GM12878 (cell line): Measurements from ENCODE around the gene RNF32. TPM values are rescaled to one million over a fixed set of nuclear protein-coding genes. Genes with fewer than 3 reads are reported as not detected.

Source experiments
- ATAC-seq: fragments of 200-7000 bp; cut with Tn5 transposase; 3 replicates; pipeline ENCODE4 v1.9.1; 2020; ENCODE audit warnings: mild to moderate bottlenecking, moderate library complexity
- BruUV-seq: library from RNA; stranded (reverse); fragments of 400-500 nt; replicated peaks from 2 replicates; lab custom pipeline; 2021; lab: Mats Ljungman, UMichigan
- CTCF ChIA-PET: fragments of 300-600 bp; sonication (Branson Sonifier 250); formaldehyde crosslinking; extraction: SDS; loops from one replicate; lab custom pipeline; 2021; ENCODE audit warnings: inconsistent platforms; lab: Yijun Ruan, JAX
- POLR2A ChIA-PET: fragments of 350-600 bp; formaldehyde crosslinking; extraction: SDS; loops from one replicate; lab custom pipeline; 2021; ENCODE audit warnings: inconsistent platforms; lab: Charles Lee
- RAD21 ChIA-PET: fragments of 300-600 bp; sonication (Branson Sonifier 250); formaldehyde crosslinking; loops from one replicate; lab custom pipeline; 2023; ENCODE audit warnings: antibody characterized with exemption; ENCODE audit not compliant: unreplicated experiment; lab: Charles Lee
- SMC1A ChIA-PET: fragments of 300-600 bp; sonication (Branson Sonifier 250); formaldehyde crosslinking; loops from one replicate; lab custom pipeline; 2023; ENCODE audit not compliant: unreplicated experiment, uncharacterized antibody; lab: Charles Lee
- DNase-seq: peaks from one replicate; pipeline ENCODE4 v3.0.0-alpha.2; 2011; ENCODE audit warnings: low read depth, low spot score
- FAIRE-seq: peaks from 3 replicates; lab custom pipeline; 2011; peaks lifted over from hg19 to GRCh38; lab: Jason Lieb, UNC
- H2AFZ ChIP-seq: 2 replicates; pipeline ENCODE4 v1.6.0; 2011; ENCODE audit warnings: low read depth, low read length, control low read depth; ENCODE audit not compliant: control insufficient read depth
- H3K27ac ChIP-seq: 2 replicates; pipeline ENCODE4 v1.5.1; 2011; ENCODE audit warnings: control low read depth; ENCODE audit not compliant: control insufficient read depth, insufficient read depth
- H3K27me3 ChIP-seq, 2 experiments: replicated peaks in 1 of 2; 2 replicates each; pipeline versions ENCODE4 v1.6.0 to v1.6.1; 2011; ENCODE audit warnings: low read length in 1 of 2; ENCODE audit not compliant: control insufficient read depth in 2 of 2, insufficient read depth in 2 of 2
- H3K36me3 ChIP-seq, 2 experiments: 2 replicates each; pipeline ENCODE4 v1.5.1; 2011; ENCODE audit warnings: low read length in 1 of 2; ENCODE audit not compliant: control insufficient read depth in 2 of 2, insufficient read depth in 2 of 2
- H3K4me1 ChIP-seq: 2 replicates; pipeline ENCODE4 v1.6.1; 2011; ENCODE audit warnings: mild to moderate bottlenecking, low read length, moderate library complexity, mixed read lengths; ENCODE audit not compliant: control insufficient read depth, insufficient read depth
- H3K4me2 ChIP-seq: 2 replicates; pipeline ENCODE4 v1.6.0; 2011; ENCODE audit warnings: control low read depth; ENCODE audit not compliant: control insufficient read depth, insufficient read depth
- H3K4me3 ChIP-seq: fragments of 200-600 bp; sonication (generic); 2 replicates; pipeline ENCODE4 v1.5.1; 2016
- H3K79me2 ChIP-seq: 2 replicates; pipeline ENCODE4 v1.6.0; 2011; ENCODE audit warnings: low read length; ENCODE audit not compliant: control insufficient read depth, insufficient read depth
- H3K9ac ChIP-seq: 2 replicates; pipeline ENCODE4 v1.8.0; 2011; ENCODE audit warnings: low read length, control low read depth, mixed read lengths; ENCODE audit not compliant: control insufficient read depth, insufficient read depth
- H3K9me3 ChIP-seq: replicated peaks from 3 replicates; pipeline ENCODE4 v1.5.1; 2011; ENCODE audit warnings: mild to moderate bottlenecking, low read length; ENCODE audit not compliant: control insufficient read depth, insufficient read depth
- H4K20me1 ChIP-seq: 2 replicates; pipeline ENCODE4 v1.6.0; 2011; ENCODE audit not compliant: control insufficient read depth, insufficient read depth
- CBFB ChIP-seq: IDR thresholded peaks from 2 replicates; pipeline ENCODE4 v1.6.1; 2016; ENCODE audit warnings: antibody characterized with exemption, low read depth
- DPF2 ChIP-seq: fragments of 450-650 bp; IDR thresholded peaks from 2 replicates; pipeline ENCODE4 v1.6.1; 2017; ENCODE audit warnings: mild to moderate bottlenecking
- EED ChIP-seq: sonication (generic); IDR thresholded peaks from 2 replicates; pipeline ENCODE4 v1.6.1; 2016; ENCODE audit warnings: antibody characterized with exemption, low read depth
- FOS ChIP-seq: IDR thresholded peaks from 3 replicates; pipeline ENCODE4 v1.6.1; 2011; ENCODE audit warnings: borderline replicate concordance; ENCODE audit not compliant: insufficient read length; ENCODE audit errors: extremely low read depth
- FOXM1 ChIP-seq: IDR thresholded peaks from 2 replicates; pipeline ENCODE4 v1.6.1; 2012; ENCODE audit warnings: low read depth, mild to moderate bottlenecking, inconsistent platforms, low read length, moderate library complexity
- HCFC1 ChIP-seq: fragments of 150-350 bp; IDR thresholded peaks from 2 replicates; pipeline ENCODE4 v1.6.1; 2014; ENCODE audit warnings: low read length
- IKZF1 ChIP-seq: fragments of 450-650 bp; conservative IDR thresholded peaks from 2 replicates; pipeline ENCODE4 v1.6.1; 2017; ENCODE audit warnings: antibody characterized with exemption, mild to moderate bottlenecking
- IKZF2 ChIP-seq, 2 experiments: fragments of 450-650 bp; IDR thresholded peaks; 2 replicates each; pipeline ENCODE4 v1.6.1; 2017; ENCODE audit warnings: mild to moderate bottlenecking in 2 of 2, moderate library complexity in 2 of 2
- KDM1A ChIP-seq: fragments of 200-600 bp; sonication (generic); IDR thresholded peaks from 2 replicates; pipeline ENCODE4 v1.6.1; 2016; ENCODE audit warnings: borderline replicate concordance
- MEF2A ChIP-seq: IDR thresholded peaks from 2 replicates; pipeline ENCODE4 v1.6.1; 2011; ENCODE audit warnings: low read depth, mild to moderate bottlenecking, low read length, moderate library complexity; ENCODE audit not compliant: insufficient read depth
- NR2F1 ChIP-seq: fragments of 450-650 bp; conservative IDR thresholded peaks from 2 replicates; pipeline ENCODE4 v1.6.1; 2017; ENCODE audit warnings: mild to moderate bottlenecking
- POLR2AphosphoS5 ChIP-seq: IDR thresholded peaks from 2 replicates; pipeline ENCODE4 v1.6.1; 2011; ENCODE audit warnings: mild to moderate bottlenecking, low read length, inconsistent platforms
- RBBP5 ChIP-seq: fragments of 200-600 bp; sonication (generic); conservative IDR thresholded peaks from 2 replicates; pipeline ENCODE4 v1.6.1; 2016
- RUNX3 ChIP-seq: IDR thresholded peaks from 2 replicates; pipeline ENCODE4 v1.6.1; 2012; ENCODE audit warnings: low read length, inconsistent platforms
- SIX5 ChIP-seq: IDR thresholded peaks from 2 replicates; pipeline ENCODE4 v1.6.1; 2011; ENCODE audit warnings: mild to moderate bottlenecking, low read depth, low read length, moderate library complexity; ENCODE audit not compliant: severe bottlenecking
- TBL1XR1 ChIP-seq: IDR thresholded peaks from 2 replicates; pipeline ENCODE4 v1.6.1; 2012; ENCODE audit warnings: low read depth, low read length, improper control_type of control experiment
- TCF12 ChIP-seq: IDR thresholded peaks from 2 replicates; pipeline ENCODE4 v1.6.1; 2011; ENCODE audit warnings: low read depth, mild to moderate bottlenecking, low read length
- ZNF274 ChIP-seq: IDR thresholded peaks from one replicate; pipeline ENCODE4 v1.8.0; 2011; ENCODE audit not compliant: insufficient read length, insufficient read depth
- WGBS: methylation state at CpG from one replicate; pipeline ENCODE4 v1.1.6; 2016; ENCODE audit warnings: low lambda C conversion rate; ENCODE audit not compliant: insufficient replicate concordance, insufficient coverage; ENCODE audit errors: missing lambda C conversion rate; 5-methylcytosine and 5-hydroxymethylcytosine counted together
- in situ Hi-C: fragments of 300-500 bp; cut with MboI; formaldehyde crosslinking; loops from 9 replicates; pipeline ENCODE4 v1.14.3; 2018; ENCODE audit warnings: mixed read lengths
- intact Hi-C: fragments of 100-400 bp; cut with micrococcal nuclease; formaldehyde crosslinking; loops from one replicate; pipeline ENCODE4 v1.14.2; 2022; ENCODE audit not compliant: unreplicated experiment
- polyA plus RNA-seq, 11 experiments: library from polyadenylated mRNA; depleted of rRNA in 4 of 11; unstranded in 6 of 11; stranded (reverse) in 5 of 11; fragments of >200 nt; fragmentation: Nextera tagmentation in 4 of 11; fragmentation: Illumina TruSeq in 1 of 11; extraction: Ambion mirVana in 4 of 11; extraction: Trizol in 1 of 11; gene quantifications; 1 replicate in 1 of 11; 2 replicates in 10 of 11; pipeline versions ENCODE4 v1.2.1 to v1.2.3, GENCODE V29; 2011 to 2016; ENCODE audit warnings: inconsistent platforms in 2 of 11, missing spikeins in 2 of 11, low read depth in 1 of 11
- total RNA-seq, 4 experiments: library from RNA; depleted of rRNA in 3 of 4; stranded (reverse); fragments of >200 nt in 3 of 4; fragmentation: Illumina TruSeq in 1 of 4; extraction: Trizol in 1 of 4; gene quantifications; 2 replicates each; pipeline versions ENCODE4 v1.2.1 to v1.2.3, GENCODE V29; 2013 to 2021
- TF ChIP-seq, protein P1 (sequence below): fragments of 450-650 bp; IDR thresholded peaks from 2 replicates; pipeline ENCODE4 v1.6.1; 2017; ENCODE audit warnings: low read depth, mild to moderate bottlenecking, moderate library complexity
- TF ChIP-seq, protein P2 (sequence below): IDR thresholded peaks from 2 replicates; pipeline ENCODE4 v1.6.1; 2011; ENCODE audit warnings: borderline replicate concordance, low read depth, mild to moderate bottlenecking, moderate library complexity, low read length; ENCODE audit not compliant: insufficient read depth, poor library complexity, severe bottlenecking
- TF ChIP-seq, protein P3 (sequence below): fragments of 450-650 bp; IDR thresholded peaks from 2 replicates; pipeline ENCODE4 v1.6.1; 2017; ENCODE audit warnings: mild to moderate bottlenecking, low read depth, inconsistent platforms; ENCODE audit not compliant: poor library complexity, severe bottlenecking

Gene RNF32
- total and polyA plus RNA-seq, 10 of the 15 experiments (the other 5 are each of a cell fraction or from before 2014, with no cell fraction given), result 2.5 to 7.2 (median 3.7) TPM

DNA sequence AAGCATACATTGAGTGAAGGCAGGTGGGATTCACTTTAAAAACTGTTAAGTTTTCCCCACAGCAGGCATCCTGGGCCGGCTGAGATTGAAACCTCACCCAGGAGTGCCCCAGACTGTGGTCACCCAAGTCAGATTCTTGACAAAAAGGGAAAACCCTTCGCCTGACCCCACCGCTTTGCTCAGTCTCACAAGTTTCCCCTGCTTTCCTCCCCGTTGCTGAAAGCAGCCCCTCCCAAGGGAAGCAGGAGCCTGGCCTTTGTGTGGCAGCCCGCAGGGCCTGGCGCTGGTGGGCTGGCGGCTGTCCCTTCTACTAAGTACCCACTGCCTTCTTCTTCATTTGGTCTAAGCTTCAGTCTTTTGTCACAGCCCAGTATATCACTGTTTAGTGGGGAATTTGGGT lies 16.0 kb downstream of the RNF32 start:
- FAIRE-seq (no peak), ATAC-seq (peak; percentile 81), DNase-seq (no peak)
- Histone ChIP-seq H3K4me1 (peaks cover 22% of the 10 kb centered on the region), H3K27ac (no peak overlapping the region), H3K36me3 (no peaks in the 10 kb centered on the region), H3K4me2 (peak overlapping the region; percentile 40), H3K9ac (no peak overlapping the region), H2AFZ (no peak overlapping the region), H3K79me2 (no peaks in the 10 kb centered on the region), H3K27me3 (no peaks in the 10 kb centered on the region), H3K4me3 (no peak overlapping the region), H3K9me3 (no peaks in the 10 kb centered on the region), H4K20me1 (no peaks in the 10 kb centered on the region)
- no TSS peak for BruUV-seq
- RAD21 ChIA-PET, result interaction anchor here (1.3 kb wide), 1 partner anchor 91 kb away, joined by 3 read pairs; no protein-coding TSS in a partner anchor
- intact Hi-C loops (no loop called here), in situ Hi-C loops (no loop called here)
- WGBS, result 15% methylated on average over 7 of the region's 7 CpGs
- POLR2A ChIA-PET, result interaction anchor here (1.0 kb wide), 1 partner anchor 16 kb away, joined by 4 read pairs; the partner anchor contains the start of gene RNF32
- CTCF ChIA-PET, result interaction anchor here (1.0 to 1.1 kb wide), 2 partner anchors 15 to 160 kb away, joined by 4 to 5 read pairs; no protein-coding TSS in a partner anchor
- SMC1A ChIA-PET, result interaction anchor here (1.2 kb wide), 1 partner anchor 124 kb away, joined by 4 read pairs; no protein-coding TSS in a partner anchor
- TF ChIP-seq, protein P1, sequence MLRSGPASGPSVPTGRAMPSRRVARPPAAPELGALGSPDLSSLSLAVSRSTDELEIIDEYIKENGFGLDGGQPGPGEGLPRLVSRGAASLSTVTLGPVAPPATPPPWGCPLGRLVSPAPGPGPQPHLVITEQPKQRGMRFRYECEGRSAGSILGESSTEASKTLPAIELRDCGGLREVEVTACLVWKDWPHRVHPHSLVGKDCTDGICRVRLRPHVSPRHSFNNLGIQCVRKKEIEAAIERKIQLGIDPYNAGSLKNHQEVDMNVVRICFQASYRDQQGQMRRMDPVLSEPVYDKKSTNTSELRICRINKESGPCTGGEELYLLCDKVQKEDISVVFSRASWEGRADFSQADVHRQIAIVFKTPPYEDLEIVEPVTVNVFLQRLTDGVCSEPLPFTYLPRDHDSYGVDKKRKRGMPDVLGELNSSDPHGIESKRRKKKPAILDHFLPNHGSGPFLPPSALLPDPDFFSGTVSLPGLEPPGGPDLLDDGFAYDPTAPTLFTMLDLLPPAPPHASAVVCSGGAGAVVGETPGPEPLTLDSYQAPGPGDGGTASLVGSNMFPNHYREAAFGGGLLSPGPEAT, result 0 out of 2 replicates have a peak, but pooled peaks have one; percentile 26
- TF ChIP-seq POLR2AphosphoS5 (no peak), IKZF2 (IDR thresholded peaks at IDR 0.05) (peak; percentile 15 to 39; a peak in 1 of 4 replicates), KDM1A (no peak), FOXM1 (no peak), TBL1XR1 (no peak; the same call in 1 of the 2 replicates), IKZF1 (peak; percentile 62; the same call in 1 of the 2 replicates), FOS (no peak), TCF12 (no peak), ZNF274 (no peak), EED (peak; percentile 60; the same call in 1 of the 2 replicates), SIX5 (no peak), HCFC1 (no peak), MEF2A (no peak), DPF2 (0 out of 2 replicates have a peak, but pooled peaks have one; percentile 34), RBBP5 (no peak), NR2F1 (peak; percentile 27), RUNX3 (peak; percentile 84), CBFB (0 out of 2 replicates have a peak, but pooled peaks have one; percentile 44)
- TF ChIP-seq, protein P2, sequence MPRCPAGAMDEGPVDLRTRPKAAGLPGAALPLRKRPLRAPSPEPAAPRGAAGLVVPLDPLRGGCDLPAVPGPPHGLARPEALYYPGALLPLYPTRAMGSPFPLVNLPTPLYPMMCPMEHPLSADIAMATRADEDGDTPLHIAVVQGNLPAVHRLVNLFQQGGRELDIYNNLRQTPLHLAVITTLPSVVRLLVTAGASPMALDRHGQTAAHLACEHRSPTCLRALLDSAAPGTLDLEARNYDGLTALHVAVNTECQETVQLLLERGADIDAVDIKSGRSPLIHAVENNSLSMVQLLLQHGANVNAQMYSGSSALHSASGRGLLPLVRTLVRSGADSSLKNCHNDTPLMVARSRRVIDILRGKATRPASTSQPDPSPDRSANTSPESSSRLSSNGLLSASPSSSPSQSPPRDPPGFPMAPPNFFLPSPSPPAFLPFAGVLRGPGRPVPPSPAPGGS, result peak; percentile 77
- TF ChIP-seq, protein P3, sequence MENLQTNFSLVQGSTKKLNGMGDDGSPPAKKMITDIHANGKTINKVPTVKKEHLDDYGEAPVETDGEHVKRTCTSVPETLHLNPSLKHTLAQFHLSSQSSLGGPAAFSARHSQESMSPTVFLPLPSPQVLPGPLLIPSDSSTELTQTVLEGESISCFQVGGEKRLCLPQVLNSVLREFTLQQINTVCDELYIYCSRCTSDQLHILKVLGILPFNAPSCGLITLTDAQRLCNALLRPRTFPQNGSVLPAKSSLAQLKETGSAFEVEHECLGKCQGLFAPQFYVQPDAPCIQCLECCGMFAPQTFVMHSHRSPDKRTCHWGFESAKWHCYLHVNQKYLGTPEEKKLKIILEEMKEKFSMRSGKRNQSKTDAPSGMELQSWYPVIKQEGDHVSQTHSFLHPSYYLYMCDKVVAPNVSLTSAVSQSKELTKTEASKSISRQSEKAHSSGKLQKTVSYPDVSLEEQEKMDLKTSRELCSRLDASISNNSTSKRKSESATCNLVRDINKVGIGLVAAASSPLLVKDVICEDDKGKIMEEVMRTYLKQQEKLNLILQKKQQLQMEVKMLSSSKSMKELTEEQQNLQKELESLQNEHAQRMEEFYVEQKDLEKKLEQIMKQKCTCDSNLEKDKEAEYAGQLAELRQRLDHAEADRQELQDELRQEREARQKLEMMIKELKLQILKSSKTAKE, result peak; percentile 91
